HepG2 (cell line): ENCODE data around the gene SNX19. TPM values are rescaled to one million over a fixed set of nuclear protein-coding genes. Genes with fewer than 3 reads are reported as not detected.

Experiments
- ATAC-seq: fragments of 200-7000 bp; cut with Tn5 transposase; 3 replicates; pipeline ENCODE4 v1.9.1; 2020; ENCODE audit warnings: mild to moderate bottlenecking, moderate library complexity
- BruUV-seq: library from RNA; stranded (reverse); fragments of 400-500 nt; replicated peaks from 2 replicates; lab custom pipeline; 2021; lab: Mats Ljungman, UMichigan
- CTCF ChIA-PET: fragments of 300-600 bp; formaldehyde crosslinking; extraction: SDS; loops from one replicate; lab custom pipeline; 2021; ENCODE audit warnings: low total read pairs, inconsistent platforms, low intra/inter-chr PET ratio; lab: Yijun Ruan, JAX
- POLR2A ChIA-PET: fragments of 350-600 bp; sonication (Branson Sonifier 250); formaldehyde crosslinking; loops from one replicate; lab custom pipeline; 2020; ENCODE audit warnings: antibody characterized with exemption, inconsistent platforms; lab: Yijun Ruan, JAX
- DNase-seq: peaks from one replicate; pipeline ENCODE4 v3.0.0-alpha.2; 2015; ENCODE audit warnings: low spot score
- FAIRE-seq: peaks from 3 replicates; lab custom pipeline; 2011; peaks lifted over from hg19 to GRCh38; lab: Jason Lieb, UNC
- H2AFZ ChIP-seq: one replicate; pipeline ENCODE4 v1.6.1; 2011; ENCODE audit warnings: low read length, inconsistent platforms
- H3K27ac ChIP-seq: fragments of 300-600 bp; 3 replicates; pipeline ENCODE4 v1.8.0; 2011; ENCODE audit warnings: mixed run types, mild to moderate bottlenecking, mixed read lengths, low read length, inconsistent platforms; ENCODE audit not compliant: insufficient read depth; ENCODE audit errors: extremely low read length
- H3K27me3 ChIP-seq, 2 experiments: fragments of 200-600 bp in 1 of 2; 2 replicates in 1 of 2; 3 replicates in 1 of 2; pipeline versions ENCODE4 v1.6.0 to v1.8.0; 2011; ENCODE audit warnings: low read length in 2 of 2, mild to moderate bottlenecking in 2 of 2, moderate library complexity in 2 of 2, inconsistent platforms in 1 of 2; ENCODE audit not compliant: insufficient read depth in 2 of 2, control insufficient read depth in 1 of 2
- H3K36me3 ChIP-seq, 2 experiments: fragments of 200-600 bp in 1 of 2; replicated peaks in 1 of 2; 2 replicates in 1 of 2; 3 replicates in 1 of 2; pipeline versions ENCODE4 v1.5.1 to v1.8.0; 2011; ENCODE audit warnings: low read length in 2 of 2, inconsistent platforms in 1 of 2; ENCODE audit not compliant: insufficient read depth in 2 of 2, control insufficient read depth in 1 of 2
- H3K4me1 ChIP-seq: 2 replicates; pipeline ENCODE4 v1.5.1; 2012; ENCODE audit warnings: low read length, inconsistent platforms; ENCODE audit not compliant: insufficient read depth
- H3K4me2 ChIP-seq: 2 replicates; pipeline ENCODE4 v1.6.0; 2011; ENCODE audit warnings: low read depth, low read length, inconsistent platforms
- H3K4me3 ChIP-seq, 3 experiments: fragments of 200-600 bp in 1 of 3; sonication (generic), shearing (Covaris generic) in 1 of 3; replicated peaks in 1 of 3; 2 replicates each; pipeline ENCODE4 v1.5.1; 2011 to 2016; ENCODE audit warnings: low read length in 3 of 3, inconsistent platforms in 2 of 3, low read depth in 2 of 3, mild to moderate bottlenecking in 2 of 3, control low read depth in 1 of 3, mixed read lengths in 1 of 3; ENCODE audit not compliant: insufficient read depth in 1 of 3
- H3K79me2 ChIP-seq: one replicate; pipeline ENCODE4 v1.6.1; 2011; ENCODE audit warnings: low read length, inconsistent platforms; ENCODE audit not compliant: insufficient read depth
- H3K9ac ChIP-seq: 2 replicates; pipeline ENCODE4 v1.6.0; 2011; ENCODE audit warnings: mild to moderate bottlenecking, low read depth, low read length, inconsistent platforms; ENCODE audit not compliant: insufficient read depth
- H3K9me3 ChIP-seq: 2 replicates; pipeline ENCODE4 v1.5.1; 2012; ENCODE audit warnings: mild to moderate bottlenecking, low read length
- H4K20me1 ChIP-seq: 2 replicates; pipeline ENCODE4 v1.6.0; 2011; ENCODE audit warnings: inconsistent platforms, mild to moderate bottlenecking, low read length, moderate library complexity; ENCODE audit not compliant: insufficient read depth
- ATF1 ChIP-seq: IDR thresholded peaks from 2 replicates; pipeline ENCODE4 v1.6.1; 2016; ENCODE audit warnings: mild to moderate bottlenecking, control low read depth
- ATF6 ChIP-seq: sonication (generic); formaldehyde crosslinking; conservative IDR thresholded peaks from 2 replicates; pipeline ENCODE4 v1.4.0; 2020; ENCODE audit warnings: missing genetic modification reagents
- CHD4 ChIP-seq: fragments of 200-600 bp; sonication (generic); IDR thresholded peaks from 2 replicates; pipeline ENCODE4 v1.7.0; 2017; ENCODE audit warnings: mild to moderate bottlenecking, low read length, borderline replicate concordance
- KLF11 ChIP-seq: IDR thresholded peaks from 2 replicates; pipeline ENCODE4 v1.6.1; 2016; ENCODE audit warnings: missing compliant biosample characterization
- MATR3 ChIP-seq: sonication (generic); formaldehyde crosslinking; IDR thresholded peaks from 2 replicates; pipeline ENCODE4 v1.4.0; 2020; ENCODE audit warnings: missing genetic modification reagents
- PHF8 ChIP-seq: sonication (generic); formaldehyde crosslinking; IDR thresholded peaks from 2 replicates; pipeline ENCODE4 v1.5.0; 2020; ENCODE audit warnings: missing genetic modification reagents
- SMAD9 ChIP-seq: sonication (generic); formaldehyde crosslinking; IDR thresholded peaks from 2 replicates; pipeline ENCODE4 v1.5.1; 2020; ENCODE audit warnings: mild to moderate bottlenecking, missing genetic modification reagents
- ZBTB43 ChIP-seq: sonication (generic); formaldehyde crosslinking; conservative IDR thresholded peaks from 2 replicates; pipeline ENCODE4 v1.4.0; 2020; ENCODE audit warnings: missing genetic modification reagents
- ZMYM3 ChIP-seq: sonication (generic); formaldehyde crosslinking; IDR thresholded peaks from 2 replicates; pipeline ENCODE4 v1.5.1; 2020; ENCODE audit warnings: mild to moderate bottlenecking, missing genetic modification reagents
- ZNF224 ChIP-seq: sonication (generic); formaldehyde crosslinking; IDR thresholded peaks from 2 replicates; pipeline ENCODE4 v1.5.0; 2020; ENCODE audit warnings: mild to moderate bottlenecking, missing genetic modification reagents
- ZNF232 ChIP-seq: sonication (generic); formaldehyde crosslinking; IDR thresholded peaks from 2 replicates; pipeline ENCODE4 v1.4.0; 2020; ENCODE audit warnings: missing genetic modification reagents, borderline replicate concordance
- ZNF317 ChIP-seq: sonication (generic); formaldehyde crosslinking; IDR thresholded peaks from 2 replicates; pipeline ENCODE4 v1.5.0; 2020; ENCODE audit warnings: mild to moderate bottlenecking, missing genetic modification reagents
- ZNF724P ChIP-seq: sonication (generic); formaldehyde crosslinking; IDR thresholded peaks from 2 replicates; pipeline ENCODE4 v1.8.0; 2022; ENCODE audit warnings: missing genetic modification reagents, borderline replicate concordance
- ZNF75D ChIP-seq: sonication (generic); formaldehyde crosslinking; IDR thresholded peaks from 2 replicates; pipeline ENCODE4 v1.8.1; 2023; ENCODE audit warnings: missing genetic modification reagents, mild to moderate bottlenecking, borderline replicate concordance
- WGBS: methylation state at CpG from one replicate; pipeline ENCODE4 v1.1.6; 2017; ENCODE audit warnings: low lambda C conversion rate; 5-methylcytosine and 5-hydroxymethylcytosine counted together
- in situ Hi-C: cut with HindIII; loops from 2 replicates; pipeline ENCODE4 v1.10.0; 2017; ENCODE audit warnings: low pct_unique_long_range_greater_than_20kb; ENCODE audit not compliant: extremely low pct_ligation_motif_present
- intact Hi-C: fragments of 100-400 bp; cut with micrococcal nuclease; formaldehyde crosslinking; loops from one replicate; pipeline ENCODE4 v1.10.0; 2022; ENCODE audit not compliant: unreplicated experiment
- polyA plus RNA-seq, 8 experiments: library from polyadenylated mRNA; depleted of rRNA in 3 of 8; stranded (reverse) in 7 of 8; unstranded in 1 of 8; fragments of >200 nt; fragmentation: Illumina TruSeq in 4 of 8; extraction: Trizol in 4 of 8; gene quantifications; 2 replicates each; pipeline versions ENCODE4 v1.2.1 to v1.2.3, GENCODE V29; 2011 to 2016; ENCODE audit warnings: low read depth in 4 of 8, missing spikeins in 1 of 8, mixed read lengths in 1 of 8; ENCODE audit not compliant: insufficient read depth in 1 of 8
- total RNA-seq, 5 experiments: library from RNA; depleted of rRNA; stranded (reverse); fragments of >200 nt; fragmentation: Illumina TruSeq; extraction: Trizol; gene quantifications; 2 replicates each; pipeline ENCODE4 v1.2.3, GENCODE V29; 2016; ENCODE audit warnings: low read depth in 1 of 5
- TF ChIP-seq, protein P1 (sequence below): sonication (generic); formaldehyde crosslinking; IDR thresholded peaks from 2 replicates; pipeline ENCODE4 v1.8.0; 2022; ENCODE audit warnings: missing genetic modification reagents, mild to moderate bottlenecking, borderline replicate concordance
- TF ChIP-seq, protein P2 (sequence below): sonication (generic); formaldehyde crosslinking; IDR thresholded peaks from 2 replicates; pipeline ENCODE4 v1.5.1; 2020; ENCODE audit warnings: missing genetic modification reagents, mild to moderate bottlenecking, borderline replicate concordance
- TF ChIP-seq, protein P3 (sequence below): sonication (generic); IDR thresholded peaks from 2 replicates; pipeline ENCODE4 v1.6.1; 2016; ENCODE audit warnings: low read depth, borderline replicate concordance
- TF ChIP-seq, protein P4 (sequence below): sonication (generic); formaldehyde crosslinking; IDR thresholded peaks from 2 replicates; pipeline ENCODE4 v1.9.0; 2021; ENCODE audit warnings: missing genetic modification reagents, mild to moderate bottlenecking, borderline replicate concordance

The SNX19 gene
- total and polyA plus RNA-seq, 2 of the 13 experiments (the other 11 are each of a cell fraction or from before 2014, with no cell fraction given) = 0.13 to 0.27 TPM

GRCh38 chr11:130916910-130917309 is 631 bp upstream of the SNX19 start:
- H3K79me2 ChIP-seq = no peaks in the 10 kb centered on the region
- no peak overlapping the region for H3K4me2 ChIP-seq
- TF ChIP-seq, protein P1, sequence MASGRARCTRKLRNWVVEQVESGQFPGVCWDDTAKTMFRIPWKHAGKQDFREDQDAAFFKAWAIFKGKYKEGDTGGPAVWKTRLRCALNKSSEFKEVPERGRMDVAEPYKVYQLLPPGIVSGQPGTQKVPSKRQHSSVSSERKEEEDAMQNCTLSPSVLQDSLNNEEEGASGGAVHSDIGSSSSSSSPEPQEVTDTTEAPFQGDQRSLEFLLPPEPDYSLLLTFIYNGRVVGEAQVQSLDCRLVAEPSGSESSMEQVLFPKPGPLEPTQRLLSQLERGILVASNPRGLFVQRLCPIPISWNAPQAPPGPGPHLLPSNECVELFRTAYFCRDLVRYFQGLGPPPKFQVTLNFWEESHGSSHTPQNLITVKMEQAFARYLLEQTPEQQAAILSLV (CRISPR knock-in tag) = no peak
- TF ChIP-seq ZNF317 (no peak), PHF8 (CRISPR knock-in tag) (no peak), ZBTB43 (no peak), ZNF724P (CRISPR knock-in tag) (no peak), ZNF75D (CRISPR knock-in tag) (no peak), ATF1 (CRISPR knock-in tag) (no peak), MATR3 (CRISPR knock-in tag) (no peak), ZNF224 (CRISPR knock-in tag) (no peak), SMAD9 (CRISPR knock-in tag) (no peak), CHD4 (no peak), ATF6 (no peak), ZMYM3 (no peak), ZNF232 (CRISPR knock-in tag) (no peak), KLF11 (CRISPR knock-in tag) (no peak)
- TF ChIP-seq, protein P2, sequence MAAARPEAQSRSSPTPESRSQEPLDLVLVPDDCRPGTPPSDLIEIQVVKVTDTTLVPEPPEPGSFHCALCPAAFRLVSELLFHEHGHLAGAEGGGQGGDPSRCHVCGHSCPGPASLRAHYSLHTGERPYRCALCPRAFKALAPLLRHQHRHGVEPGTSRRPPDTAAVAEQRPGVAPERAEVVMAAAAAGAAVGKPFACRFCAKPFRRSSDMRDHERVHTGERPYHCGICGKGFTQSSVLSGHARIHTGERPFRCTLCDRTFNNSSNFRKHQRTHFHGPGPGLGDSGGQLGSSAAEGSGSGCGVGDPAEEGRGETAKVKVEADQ (CRISPR knock-in tag) = no peak
- TF ChIP-seq, protein P3, sequence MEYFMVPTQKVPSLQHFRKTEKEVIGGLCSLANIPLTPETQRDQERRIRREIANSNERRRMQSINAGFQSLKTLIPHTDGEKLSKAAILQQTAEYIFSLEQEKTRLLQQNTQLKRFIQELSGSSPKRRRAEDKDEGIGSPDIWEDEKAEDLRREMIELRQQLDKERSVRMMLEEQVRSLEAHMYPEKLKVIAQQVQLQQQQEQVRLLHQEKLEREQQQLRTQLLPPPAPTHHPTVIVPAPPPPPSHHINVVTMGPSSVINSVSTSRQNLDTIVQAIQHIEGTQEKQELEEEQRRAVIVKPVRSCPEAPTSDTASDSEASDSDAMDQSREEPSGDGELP = no peak
- TF ChIP-seq, protein P4, sequence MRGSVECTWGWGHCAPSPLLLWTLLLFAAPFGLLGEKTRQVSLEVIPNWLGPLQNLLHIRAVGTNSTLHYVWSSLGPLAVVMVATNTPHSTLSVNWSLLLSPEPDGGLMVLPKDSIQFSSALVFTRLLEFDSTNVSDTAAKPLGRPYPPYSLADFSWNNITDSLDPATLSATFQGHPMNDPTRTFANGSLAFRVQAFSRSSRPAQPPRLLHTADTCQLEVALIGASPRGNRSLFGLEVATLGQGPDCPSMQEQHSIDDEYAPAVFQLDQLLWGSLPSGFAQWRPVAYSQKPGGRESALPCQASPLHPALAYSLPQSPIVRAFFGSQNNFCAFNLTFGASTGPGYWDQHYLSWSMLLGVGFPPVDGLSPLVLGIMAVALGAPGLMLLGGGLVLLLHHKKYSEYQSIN (CRISPR knock-in tag) = no peak
- H2AFZ ChIP-seq = no peak overlapping the region
- in situ Hi-C loops (no loop called here), intact Hi-C loops (no loop called here)
- H3K27me3 ChIP-seq = 0 out of 5 replicates have a peak, but pooled peaks cover 0 to 8% of the 10 kb centered on the region in 2 experiments
- no peak overlapping the region for H3K9ac ChIP-seq
- H4K20me1 ChIP-seq = no peaks in the 10 kb centered on the region
- H3K36me3 ChIP-seq = no peaks in the 10 kb centered on the region
- ATAC-seq (no peak), DNase-seq (no peak), FAIRE-seq (no peak)
- BruUV-seq = no TSS peak
- no peak overlapping the region for H3K4me3 ChIP-seq
- H3K9me3 ChIP-seq = no peaks in the 10 kb centered on the region
- WGBS = 80% methylated on average over 8 of the region's 8 CpGs
- CTCF ChIA-PET = no interaction called here
- no peaks in the 10 kb centered on the region for H3K4me1 ChIP-seq
- POLR2A ChIA-PET = no interaction called here
- H3K27ac ChIP-seq = no peak overlapping the region
